Measurements from ENCODE around the gene NGEF. TPM values are rescaled to one million over a fixed set of nuclear protein-coding genes. Genes with fewer than 3 reads are reported as not detected.

NGEF gene
- total and polyA plus RNA-seq, 4 donors = 0.54 to 10.1 (median 2.7) TPM

DNA sequence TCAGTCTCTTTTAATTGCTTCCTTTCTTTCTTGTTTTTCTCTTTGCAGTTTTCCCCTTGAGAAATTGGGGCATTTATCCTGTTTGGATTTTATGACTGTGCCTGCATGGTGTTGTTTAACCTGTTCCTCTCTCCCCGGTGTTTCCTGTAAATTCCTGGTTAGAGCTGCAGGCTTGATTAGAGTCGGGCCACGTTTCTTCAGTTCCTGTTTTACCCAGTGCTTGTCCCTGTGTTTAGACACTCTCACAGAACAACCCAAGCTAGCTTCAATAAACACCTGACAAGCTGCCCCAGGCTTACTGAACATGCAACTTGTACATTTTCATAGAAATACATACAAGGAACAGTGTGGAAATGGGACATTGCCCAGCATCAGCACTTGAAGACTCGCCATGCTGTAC lies 53.9 kb downstream of the NGEF start:
- Histone ChIP-seq H3K36me3 (ENCODE audit: control insufficient read depth in 1 of 2, insufficient read depth in 2 of 2, low read length in 1 of 2) (no peaks in the 10 kb centered on the region), H3K4me1 (ENCODE audit: control insufficient read depth in 1 of 2, insufficient read depth in 2 of 2, low read length in 2 of 2) (no peaks in the 10 kb centered on the region), H3K27me3 (ENCODE audit: control insufficient read depth in 1 of 2, insufficient read depth in 2 of 2, low read length in 1 of 2) (no peaks in the 10 kb centered on the region), H3K27ac (ENCODE audit: low read depth in 1 of 2, low read length in 2 of 2) (no peak overlapping the region), H3K9me3 (ENCODE audit: control insufficient read depth, low read length) (peaks cover 2% of the 10 kb centered on the region), H3K4me3 (ENCODE audit: low read length in 2 of 2) (no peak overlapping the region)
- WGBS, 2 donors = 92 to 94% methylated on average over 4 of the region's 4 CpGs
- intact Hi-C loops (cut with DNase I) = no loop called here
- ATAC-seq (ENCODE audit: low FRiP score) = no peak
- no peak for DNase-seq

DNA sequence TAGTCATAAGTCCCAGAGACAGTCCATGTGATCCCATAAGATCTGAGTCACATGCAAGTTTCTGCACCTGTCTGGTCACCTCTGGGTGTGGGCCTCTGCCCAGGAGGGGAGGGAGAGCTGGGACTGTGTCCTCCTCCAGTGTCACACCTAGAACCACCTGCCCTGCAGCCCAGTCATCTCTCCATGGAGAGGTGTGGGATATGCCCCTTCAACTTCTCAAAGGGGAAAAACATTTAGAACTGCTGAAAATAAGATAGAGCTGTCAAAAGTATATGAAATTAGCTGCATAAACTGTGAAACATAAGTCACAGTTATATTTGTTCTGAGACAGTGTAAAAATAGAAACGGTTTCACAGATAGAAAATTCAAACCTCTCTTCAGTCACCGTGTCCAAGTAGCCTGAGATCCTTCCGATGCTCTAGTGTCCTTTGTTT lies 55.4 kb downstream of the NGEF start:
- intact Hi-C loops (cut with DNase I) = no loop called here
- 38 to 47% methylated on average over 3 of the region's 3 CpGs for WGBS, 2 donors

DNA sequence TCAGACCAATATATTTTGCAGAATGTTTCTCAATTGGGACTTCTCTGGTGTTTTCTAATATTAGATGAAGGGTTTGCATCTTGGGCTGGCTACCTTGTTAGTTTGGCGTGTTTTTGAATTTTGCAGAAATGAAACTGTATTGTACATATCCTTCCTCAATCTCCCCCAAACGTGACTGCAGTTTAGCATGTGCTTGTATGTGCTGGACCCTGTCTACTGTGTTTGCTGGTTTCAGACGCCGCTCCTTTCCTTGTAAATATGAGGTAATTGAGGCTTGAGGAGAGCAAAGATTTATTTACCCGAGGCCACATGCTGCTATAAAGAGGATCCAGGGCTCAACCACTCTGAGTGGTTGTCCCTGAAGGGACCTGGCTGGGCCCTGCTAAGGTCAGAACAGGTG lies 57.2 kb downstream of the NGEF start:
- H3K27ac ChIP-seq (ENCODE audit: low read depth in 1 of 2, low read length in 2 of 2) = no peak overlapping the region
- 72 to 80% methylated on average over 5 of the region's 5 CpGs for WGBS, 2 donors
- H3K4me1 ChIP-seq (ENCODE audit: control insufficient read depth in 1 of 2, insufficient read depth in 2 of 2, low read length in 2 of 2) = no peaks in the 10 kb centered on the region
- peaks cover under 1% of the 10 kb centered on the region for H3K9me3 ChIP-seq (ENCODE audit: control insufficient read depth, low read length)
- no peaks in the 10 kb centered on the region for H3K36me3 ChIP-seq (ENCODE audit: control insufficient read depth in 1 of 2, insufficient read depth in 2 of 2, low read length in 1 of 2)
- no peaks in the 10 kb centered on the region for H3K27me3 ChIP-seq (ENCODE audit: control insufficient read depth in 1 of 2, insufficient read depth in 2 of 2, low read length in 1 of 2)
- no peak overlapping the region for H3K4me3 ChIP-seq (ENCODE audit: low read length in 2 of 2)
- DNase-seq = no peak
- intact Hi-C loops (cut with DNase I) = no loop called here
- ATAC-seq (ENCODE audit: low FRiP score) = no peak

More for the DNA sequence above, 55.4 kb downstream of the NGEF start:
- Histone ChIP-seq H3K4me1 (ENCODE audit: control insufficient read depth in 1 of 2, insufficient read depth in 2 of 2, low read length in 2 of 2) (no peaks in the 10 kb centered on the region), H3K4me3 (ENCODE audit: low read length in 2 of 2) (no peak overlapping the region), H3K36me3 (ENCODE audit: control insufficient read depth in 1 of 2, insufficient read depth in 2 of 2, low read length in 1 of 2) (no peaks in the 10 kb centered on the region), H3K27ac (ENCODE audit: low read depth in 1 of 2, low read length in 2 of 2) (no peak overlapping the region), H3K27me3 (ENCODE audit: control insufficient read depth in 1 of 2, insufficient read depth in 2 of 2, low read length in 1 of 2) (no peaks in the 10 kb centered on the region), H3K9me3 (ENCODE audit: control insufficient read depth, low read length) (peaks cover 2% of the 10 kb centered on the region)
- no peak for ATAC-seq (ENCODE audit: low FRiP score)
- DNase-seq = no peak

DNA sequence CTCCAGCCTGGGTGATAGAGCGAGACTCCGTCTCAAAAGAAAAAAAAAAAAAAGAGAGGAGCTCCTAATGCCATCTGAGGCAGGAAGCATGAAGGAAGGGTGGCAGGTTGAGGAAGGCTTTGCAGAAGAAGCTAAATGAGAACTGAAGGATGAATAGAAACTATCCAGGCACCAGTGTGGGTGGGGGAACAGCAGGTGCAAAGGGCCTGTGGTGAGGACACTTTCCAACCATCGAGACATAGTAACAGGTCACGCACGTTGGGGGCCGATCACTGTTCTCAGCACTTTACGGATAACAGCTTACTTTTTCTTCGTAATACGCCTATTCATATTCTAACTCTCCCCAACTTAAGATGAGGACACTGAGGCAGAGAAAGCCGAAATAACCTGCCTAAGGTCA lies 58.4 kb downstream of the NGEF start:
- H3K4me3 ChIP-seq (ENCODE audit: low read length in 2 of 2) = no peak overlapping the region
- DNase-seq (no peak), ATAC-seq (ENCODE audit: low FRiP score) (no peak)
- 94 to 95% methylated on average over 10 of the region's 10 CpGs for WGBS, 2 donors
- intact Hi-C loops (cut with DNase I) = no loop called here
- no peak overlapping the region for H3K27ac ChIP-seq (ENCODE audit: low read depth in 1 of 2, low read length in 2 of 2)
- H3K9me3 ChIP-seq (ENCODE audit: control insufficient read depth, low read length) = no peaks in the 10 kb centered on the region
- no peaks in the 10 kb centered on the region for H3K36me3 ChIP-seq (ENCODE audit: control insufficient read depth in 1 of 2, insufficient read depth in 2 of 2, low read length in 1 of 2)
- H3K4me1 ChIP-seq (ENCODE audit: control insufficient read depth in 1 of 2, insufficient read depth in 2 of 2, low read length in 2 of 2) = no peaks in the 10 kb centered on the region
- no peaks in the 10 kb centered on the region for H3K27me3 ChIP-seq (ENCODE audit: control insufficient read depth in 1 of 2, insufficient read depth in 2 of 2, low read length in 1 of 2)

DNA sequence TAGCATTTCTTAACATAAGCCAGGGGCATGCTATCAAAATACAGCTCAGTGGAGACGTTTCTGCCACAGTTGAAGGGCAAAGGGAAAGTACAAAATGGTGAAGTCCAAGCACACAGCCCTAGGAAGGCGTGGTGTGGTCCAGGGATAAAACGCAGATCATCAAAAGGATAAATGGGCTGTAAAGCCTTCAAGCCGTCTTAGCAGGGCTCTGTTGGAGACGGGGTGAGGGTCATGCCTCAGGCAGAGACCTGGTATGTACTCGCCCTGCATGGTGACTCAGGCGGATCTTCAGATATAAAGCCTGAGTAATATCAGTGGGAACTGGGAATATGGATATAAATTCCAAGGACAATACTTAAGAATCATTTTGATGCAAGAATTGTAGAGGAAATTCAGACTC lies 61.2 kb downstream of the NGEF start:
- 56 to 58% methylated on average over 7 of the region's 7 CpGs for WGBS, 2 donors

DNA sequence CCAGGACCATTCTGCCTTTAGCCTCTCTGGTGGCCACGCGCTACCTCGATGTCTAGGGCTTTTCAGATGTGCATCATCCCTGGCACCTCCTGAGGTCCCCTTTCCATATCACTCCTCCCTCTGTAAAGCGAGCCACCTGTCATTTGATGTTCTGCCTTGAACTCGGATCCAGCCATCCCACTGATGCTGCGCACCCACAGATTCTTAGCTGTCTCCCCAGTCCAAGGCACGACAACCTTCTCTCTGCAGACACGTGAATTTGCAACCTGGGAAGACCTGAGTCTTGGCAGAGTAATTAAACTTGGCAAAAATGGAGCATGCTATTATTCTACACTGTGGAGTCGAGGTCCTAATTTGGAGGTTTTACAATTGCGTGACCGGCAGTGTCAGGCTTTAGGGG lies 61.9 kb downstream of the NGEF start:
- ATAC-seq (ENCODE audit: low FRiP score) = no peak
- H3K36me3 ChIP-seq (ENCODE audit: control insufficient read depth in 1 of 2, insufficient read depth in 2 of 2, low read length in 1 of 2) = no peaks in the 10 kb centered on the region
- no peaks in the 10 kb centered on the region for H3K27me3 ChIP-seq (ENCODE audit: control insufficient read depth in 1 of 2, insufficient read depth in 2 of 2, low read length in 1 of 2)
- DNase-seq = no peak
- intact Hi-C loops (cut with DNase I) = no loop called here
- no peaks in the 10 kb centered on the region for H3K4me1 ChIP-seq (ENCODE audit: control insufficient read depth in 1 of 2, insufficient read depth in 2 of 2, low read length in 2 of 2)
- no peaks in the 10 kb centered on the region for H3K9me3 ChIP-seq (ENCODE audit: control insufficient read depth, low read length)
- H3K4me3 ChIP-seq (ENCODE audit: low read length in 2 of 2) = no peak overlapping the region
- H3K27ac ChIP-seq (ENCODE audit: low read depth in 1 of 2, low read length in 2 of 2) = no peak overlapping the region
- WGBS, 2 donors = 91 to 92% methylated on average over 11 of the region's 11 CpGs

More for the DNA sequence above, 61.2 kb downstream of the NGEF start:
- Histone ChIP-seq H3K27ac (ENCODE audit: low read depth in 1 of 2, low read length in 2 of 2) (no peak overlapping the region), H3K9me3 (ENCODE audit: control insufficient read depth, low read length) (no peaks in the 10 kb centered on the region), H3K4me3 (ENCODE audit: low read length in 2 of 2) (no peak overlapping the region), H3K27me3 (ENCODE audit: control insufficient read depth in 1 of 2, insufficient read depth in 2 of 2, low read length in 1 of 2) (no peaks in the 10 kb centered on the region), H3K36me3 (ENCODE audit: control insufficient read depth in 1 of 2, insufficient read depth in 2 of 2, low read length in 1 of 2) (no peaks in the 10 kb centered on the region), H3K4me1 (ENCODE audit: control insufficient read depth in 1 of 2, insufficient read depth in 2 of 2, low read length in 2 of 2) (no peaks in the 10 kb centered on the region)
- ATAC-seq (ENCODE audit: low FRiP score) = no peak
- intact Hi-C loops (cut with DNase I) = no loop called here
- DNase-seq = no peak

DNA sequence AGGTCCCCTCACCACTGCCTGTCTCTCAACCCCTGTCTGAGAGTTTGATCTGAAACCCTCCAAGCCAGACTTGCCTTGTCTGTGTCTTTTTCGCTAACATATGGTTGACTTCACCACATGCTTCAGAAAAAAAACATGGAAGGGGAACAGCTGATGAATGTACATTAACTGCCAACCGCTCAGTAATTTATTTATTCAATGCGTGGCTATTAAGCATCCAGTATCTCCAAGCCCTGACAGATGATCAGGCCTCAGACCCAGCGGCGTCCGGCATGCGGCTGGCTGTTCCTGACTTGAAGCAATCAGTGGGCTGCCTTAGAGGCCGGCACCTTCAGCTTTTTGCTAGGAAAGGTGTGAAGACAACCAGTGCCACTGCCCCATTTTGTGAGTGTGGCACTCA lies 62.3 kb downstream of the NGEF start:
- Histone ChIP-seq H3K27ac (ENCODE audit: low read depth in 1 of 2, low read length in 2 of 2) (no peak overlapping the region), H3K36me3 (ENCODE audit: control insufficient read depth in 1 of 2, insufficient read depth in 2 of 2, low read length in 1 of 2) (no peaks in the 10 kb centered on the region), H3K27me3 (ENCODE audit: control insufficient read depth in 1 of 2, insufficient read depth in 2 of 2, low read length in 1 of 2) (no peaks in the 10 kb centered on the region), H3K4me3 (ENCODE audit: low read length in 2 of 2) (no peak overlapping the region), H3K4me1 (ENCODE audit: control insufficient read depth in 1 of 2, insufficient read depth in 2 of 2, low read length in 2 of 2) (no peaks in the 10 kb centered on the region), H3K9me3 (ENCODE audit: control insufficient read depth, low read length) (no peaks in the 10 kb centered on the region)
- DNase-seq (no peak), ATAC-seq (ENCODE audit: low FRiP score) (no peak)
- intact Hi-C loops (cut with DNase I) = no loop called here
- 79 to 85% methylated on average over 8 of the region's 8 CpGs for WGBS, 2 donors

DNA sequence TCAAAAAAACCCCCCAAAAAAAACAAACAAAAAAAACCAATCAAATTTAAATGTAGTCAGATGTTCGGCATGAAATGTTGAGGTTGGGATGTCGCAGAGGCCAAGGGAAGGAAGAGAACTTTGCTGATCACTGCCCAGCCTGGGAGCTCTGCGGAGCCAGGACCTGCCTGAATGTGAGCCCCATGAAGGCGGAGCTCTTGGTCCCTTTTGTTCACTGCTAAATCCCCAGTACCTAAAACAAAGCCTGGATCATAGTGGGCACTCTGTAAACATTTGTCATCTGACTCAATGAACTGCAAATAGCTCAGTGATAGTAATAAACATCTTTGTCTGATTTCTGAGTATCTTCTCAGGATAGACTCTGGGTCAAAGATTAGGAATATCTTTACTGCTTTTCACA lies 64.0 kb downstream of the NGEF start:
- Histone ChIP-seq H3K27me3 (ENCODE audit: control insufficient read depth in 1 of 2, insufficient read depth in 2 of 2, low read length in 1 of 2) (no peaks in the 10 kb centered on the region), H3K4me3 (ENCODE audit: low read length in 2 of 2) (no peak overlapping the region), H3K27ac (ENCODE audit: low read depth in 1 of 2, low read length in 2 of 2) (no peak overlapping the region), H3K4me1 (ENCODE audit: control insufficient read depth in 1 of 2, insufficient read depth in 2 of 2, low read length in 2 of 2) (no peaks in the 10 kb centered on the region), H3K9me3 (ENCODE audit: control insufficient read depth, low read length) (no peaks in the 10 kb centered on the region), H3K36me3 (ENCODE audit: control insufficient read depth in 1 of 2, insufficient read depth in 2 of 2, low read length in 1 of 2) (no peaks in the 10 kb centered on the region)
- intact Hi-C loops (cut with DNase I) = no loop called here
- ATAC-seq (ENCODE audit: low FRiP score) = no peak
- 90 to 94% methylated on average over 4 of the region's 4 CpGs for WGBS, 2 donors
- no peak for DNase-seq

DNA sequence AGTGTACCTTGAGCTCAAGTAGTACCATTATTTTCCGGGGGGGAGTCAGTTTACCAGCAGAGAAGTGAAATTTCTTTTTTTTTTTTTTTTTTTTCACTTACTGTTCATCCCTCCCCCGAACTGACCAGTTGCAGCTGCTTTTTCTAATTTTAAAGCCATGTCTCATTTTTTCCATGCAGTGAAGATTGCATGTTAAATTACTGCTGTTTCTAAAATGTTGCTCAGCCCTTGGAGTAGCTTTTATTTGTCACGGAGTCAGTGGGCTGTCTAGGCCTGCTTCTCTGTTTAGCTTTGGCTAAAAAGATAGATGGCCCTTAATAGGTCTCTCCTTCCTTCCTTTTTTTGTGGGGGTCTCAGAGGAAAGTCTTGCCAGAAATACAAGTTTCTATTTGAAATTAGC lies 70.2 kb downstream of the NGEF start:
- intact Hi-C loops (cut with DNase I) = no loop called here
- Histone ChIP-seq H3K4me3 (ENCODE audit: low read length in 2 of 2) (no peak overlapping the region), H3K4me1 (ENCODE audit: control insufficient read depth in 1 of 2, insufficient read depth in 2 of 2, low read length in 2 of 2) (no peaks in the 10 kb centered on the region), H3K9me3 (ENCODE audit: control insufficient read depth, low read length) (peaks cover 2% of the 10 kb centered on the region), H3K27ac (ENCODE audit: low read depth in 1 of 2, low read length in 2 of 2) (no peak overlapping the region), H3K36me3 (ENCODE audit: control insufficient read depth in 1 of 2, insufficient read depth in 2 of 2, low read length in 1 of 2) (no peaks in the 10 kb centered on the region), H3K27me3 (ENCODE audit: control insufficient read depth in 1 of 2, insufficient read depth in 2 of 2, low read length in 1 of 2) (no peaks in the 10 kb centered on the region)
- ATAC-seq (ENCODE audit: low FRiP score) (no peak), DNase-seq (no peak)
- WGBS, 2 donors = 58 to 69% methylated on average over 3 of the region's 3 CpGs

Data from aorta (tissue), 5 donors.